Activated naive CD8-positive, alpha-beta T cell treated with anti-CD3 and anti-CD28 coated beads for 36 hours (primary cell): ENCODE measurements around the gene CLCA2. TPM values are rescaled to one million over a fixed set of nuclear protein-coding genes. Genes with fewer than 3 reads are reported as not detected.
A peak's percentile ranks its signal among the peaks of the same experiment; 100 is the strongest.
"Not testable (repeated sequence)": the region's sequence is repeated elsewhere in the genome, so short reads cannot be mapped to it uniquely, and the experiment has no call there.

Experiments
- DNase-seq: peaks from one replicate; pipeline ENCODE4 v3.0.0; 2021
- H3K27ac Mint-ChIP-seq: one replicate; pipeline ENCODE4 v1.8.0; 2022; ENCODE audit warnings: mild to moderate bottlenecking, moderate library complexity, mixed read lengths
- H3K27me3 Mint-ChIP-seq: one replicate; pipeline ENCODE4 v1.8.0; 2022; ENCODE audit warnings: mild to moderate bottlenecking, mixed read lengths
- H3K36me3 Mint-ChIP-seq: one replicate; pipeline ENCODE4 v1.8.0; 2021; ENCODE audit warnings: mild to moderate bottlenecking, mixed read lengths
- H3K4me1 Mint-ChIP-seq: one replicate; pipeline ENCODE4 v1.8.0; 2021; ENCODE audit warnings: mixed read lengths
- H3K4me3 Mint-ChIP-seq: one replicate; pipeline ENCODE4 v1.8.0; 2022; ENCODE audit warnings: mild to moderate bottlenecking, moderate library complexity, mixed read lengths
- H3K9me3 Mint-ChIP-seq: one replicate; pipeline ENCODE4 v1.8.0; 2022; ENCODE audit warnings: mixed read lengths
- total RNA-seq, 2 experiments: library from RNA; stranded (reverse); gene quantifications; one replicate each; pipeline ENCODE4 v1.2.3, GENCODE V29; 2021

Gene CLCA2
- total RNA-seq, 2 experiments from 2014 or later, result not detected

DNA sequence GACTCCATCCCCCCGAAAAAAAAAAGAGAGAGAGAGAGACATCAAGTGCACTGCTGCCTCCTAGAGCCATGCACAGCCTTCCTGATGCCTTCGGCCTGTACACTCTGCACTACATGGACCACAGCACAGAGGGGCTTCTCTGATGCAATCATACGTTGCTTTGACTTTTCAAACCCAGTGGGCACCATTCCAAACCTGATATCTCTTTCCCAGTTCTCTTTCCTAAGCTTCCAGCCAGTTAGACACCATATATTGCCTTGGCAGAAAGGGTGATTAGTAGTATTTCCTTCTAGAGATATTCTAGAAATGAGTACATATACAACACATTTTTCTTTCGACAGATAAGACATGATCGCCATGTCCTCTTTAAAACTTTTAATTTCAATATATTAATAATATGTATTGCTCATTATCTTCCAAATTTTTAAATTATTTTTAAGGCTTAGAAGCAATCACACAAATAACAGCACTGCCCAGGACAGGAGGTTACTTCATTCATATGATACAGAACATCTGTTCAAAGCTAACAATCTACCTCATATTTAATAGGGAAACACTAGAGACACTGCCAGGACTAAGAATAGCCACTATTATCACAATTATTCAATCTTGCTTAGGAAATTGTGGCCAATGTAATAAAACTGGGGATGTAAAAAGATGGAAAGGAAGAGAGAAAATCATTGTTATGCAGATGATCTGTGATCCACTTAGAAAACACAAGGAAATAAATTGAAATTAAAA is 54.6 kb downstream of the CLCA2 start:
- Mint-ChIP-seq H3K4me3 (no peak overlapping the region), H3K27ac (no peak overlapping the region), H3K4me1 (no peaks in the 10 kb centered on the region), H3K36me3 (no peaks in the 10 kb centered on the region), H3K9me3 (no peaks in the 10 kb centered on the region), H3K27me3 (peaks cover under 1% of the 10 kb centered on the region)
- DNase-seq, result no peak

DNA sequence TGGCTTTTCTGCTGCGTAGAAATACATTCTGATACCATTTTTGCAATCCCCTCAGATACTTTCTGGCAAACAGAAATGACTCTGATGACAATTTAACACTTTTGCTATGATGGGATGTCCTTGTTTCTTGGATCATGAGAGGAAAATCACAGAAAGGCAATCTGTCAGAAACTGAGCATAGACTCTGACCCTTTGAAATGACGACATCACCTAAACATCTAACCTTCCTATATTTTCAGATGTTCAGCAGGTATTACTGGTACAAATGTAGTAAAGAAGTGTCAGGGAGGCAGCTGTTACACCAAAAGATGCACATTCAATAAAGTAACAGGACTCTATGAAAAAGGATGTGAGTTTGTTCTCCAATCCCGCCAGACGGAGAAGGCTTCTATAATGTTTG is 58.0 kb downstream of the CLCA2 start:
- Mint-ChIP-seq H3K27ac (no peak overlapping the region), H3K27me3 (no peaks in the 10 kb centered on the region), H3K4me1 (no peaks in the 10 kb centered on the region), H3K4me3 (no peak overlapping the region), H3K9me3 (no peaks in the 10 kb centered on the region), H3K36me3 (no peaks in the 10 kb centered on the region)
- DNase-seq, result no peak

DNA sequence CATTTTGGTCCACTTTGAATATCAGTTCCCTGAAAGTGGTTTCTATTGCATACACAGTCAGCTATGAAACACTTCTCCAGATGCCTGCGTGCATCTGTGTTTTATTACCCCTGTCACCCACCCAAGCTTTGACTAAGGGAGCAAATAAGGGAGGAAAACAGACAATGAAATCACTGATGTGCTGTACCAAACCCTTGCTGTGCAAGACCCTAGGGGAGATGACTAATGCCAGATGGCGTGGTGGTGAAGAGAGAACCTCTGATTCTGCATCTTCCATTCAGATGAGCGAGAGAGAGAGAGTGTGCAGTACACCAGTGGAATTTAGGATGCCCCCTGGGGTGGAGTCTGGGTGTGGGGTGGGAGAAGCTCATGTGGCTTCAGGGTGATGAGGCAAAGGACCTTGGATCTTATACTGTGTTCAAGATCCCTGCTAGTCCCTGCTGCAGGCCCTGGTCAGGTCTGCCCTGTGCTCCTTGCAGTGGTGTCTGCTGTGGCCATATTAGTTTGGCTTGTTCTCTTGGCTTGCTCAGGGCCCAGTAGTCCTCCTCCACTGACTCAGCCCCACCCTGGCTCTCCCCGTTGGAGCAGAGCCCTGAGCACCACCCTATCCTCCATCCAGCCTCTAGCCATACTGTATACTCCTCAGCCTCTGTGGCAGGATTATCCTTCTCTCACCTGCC is 63.3 kb downstream of the CLCA2 start:
- Mint-ChIP-seq H3K9me3 (no peaks in the 10 kb centered on the region), H3K27ac (no peak overlapping the region), H3K4me3 (no peak overlapping the region)

GRCh38 chr1:86487811-86488141 is 63.8 kb downstream of the CLCA2 start:
- DNase-seq, result no peak
- Mint-ChIP-seq H3K9me3 (no peaks in the 10 kb centered on the region), H3K36me3 (no peaks in the 10 kb centered on the region), H3K4me3 (no peak overlapping the region), H3K27ac (no peak overlapping the region), H3K4me1 (no peaks in the 10 kb centered on the region), H3K27me3 (no peaks in the 10 kb centered on the region)

More for the DNA sequence above, 63.3 kb downstream of the CLCA2 start:
- DNase-seq, result no peak
- H3K36me3 Mint-ChIP-seq, result no peaks in the 10 kb centered on the region
- H3K27me3 Mint-ChIP-seq, result no peaks in the 10 kb centered on the region
- H3K4me1 Mint-ChIP-seq, result no peaks in the 10 kb centered on the region

DNA sequence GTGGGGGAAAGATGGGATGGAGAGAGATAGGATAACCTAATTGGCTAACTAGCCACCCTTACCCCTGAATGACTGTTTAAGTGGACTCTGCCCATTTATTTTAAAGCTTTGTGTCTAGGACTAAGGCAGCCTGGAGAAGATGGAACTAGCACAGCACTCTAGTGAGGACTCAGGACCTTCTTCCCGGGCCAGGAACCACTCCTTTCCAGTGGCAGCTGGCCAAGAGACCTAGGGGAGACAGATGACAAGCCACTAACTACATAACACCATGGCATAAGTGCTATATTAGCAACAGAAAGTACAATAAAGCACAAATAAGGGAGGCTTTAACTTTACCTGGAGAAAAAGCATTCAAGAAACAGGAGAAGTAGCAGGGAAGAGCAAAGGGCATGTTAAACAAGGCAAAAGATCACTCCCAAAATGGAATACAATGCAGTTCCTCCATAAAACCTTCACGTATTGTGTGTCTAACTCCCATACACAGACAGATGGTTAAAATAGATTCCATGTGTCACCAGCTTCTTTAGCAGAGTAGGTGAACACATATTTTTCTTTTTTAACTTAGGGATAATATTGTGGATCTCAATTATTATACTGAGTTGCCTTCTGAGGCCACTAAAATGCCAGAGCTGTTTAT is 65.4 kb downstream of the CLCA2 start:
- Mint-ChIP-seq H3K36me3 (no peaks in the 10 kb centered on the region), H3K4me3 (no peak overlapping the region), H3K9me3 (no peaks in the 10 kb centered on the region), H3K27me3 (no peaks in the 10 kb centered on the region), H3K4me1 (no peaks in the 10 kb centered on the region), H3K27ac (no peak overlapping the region)
- DNase-seq, result no peak

DNA sequence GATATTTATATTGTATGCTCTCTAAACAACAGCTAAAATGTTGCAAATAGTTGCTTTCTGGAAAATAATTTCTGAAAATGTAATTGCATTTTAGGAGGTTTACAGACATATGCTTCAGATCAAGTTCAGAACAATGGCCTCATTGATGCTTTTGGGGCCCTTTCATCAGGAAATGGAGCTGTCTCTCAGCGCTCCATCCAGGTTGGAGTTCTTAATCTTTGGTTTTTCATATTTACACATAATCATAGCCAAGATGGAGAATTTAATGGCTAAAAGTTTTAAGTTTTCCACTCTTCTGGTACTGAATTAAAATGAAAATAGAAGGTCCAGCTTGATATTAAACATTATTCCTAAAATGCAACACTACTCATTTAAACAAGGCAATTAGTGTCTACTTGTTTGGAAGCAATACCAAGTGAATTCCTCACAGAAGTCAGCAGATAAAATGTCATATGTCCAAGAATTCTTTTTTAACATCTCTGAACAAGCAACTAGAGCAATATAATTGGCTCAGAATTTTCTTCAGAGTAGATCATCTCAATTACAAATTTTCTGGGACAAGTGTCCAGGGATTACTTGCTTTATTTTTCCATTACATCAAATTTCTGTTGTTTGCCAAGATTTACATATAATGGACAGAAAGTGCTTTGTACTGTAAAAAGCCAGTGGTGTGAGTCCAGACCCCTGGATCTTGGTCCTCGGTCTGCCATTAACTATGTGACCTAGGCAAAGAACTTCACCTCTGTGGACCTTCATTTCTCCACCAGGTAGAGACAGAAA is 67.4 kb downstream of the CLCA2 start:
- Mint-ChIP-seq H3K4me3 (no peak overlapping the region), H3K27ac (no peak overlapping the region), H3K36me3 (no peaks in the 10 kb centered on the region), H3K9me3 (no peaks in the 10 kb centered on the region), H3K27me3 (peaks cover 4% of the 10 kb centered on the region), H3K4me1 (no peaks in the 10 kb centered on the region)
- DNase-seq, result no peak

DNA sequence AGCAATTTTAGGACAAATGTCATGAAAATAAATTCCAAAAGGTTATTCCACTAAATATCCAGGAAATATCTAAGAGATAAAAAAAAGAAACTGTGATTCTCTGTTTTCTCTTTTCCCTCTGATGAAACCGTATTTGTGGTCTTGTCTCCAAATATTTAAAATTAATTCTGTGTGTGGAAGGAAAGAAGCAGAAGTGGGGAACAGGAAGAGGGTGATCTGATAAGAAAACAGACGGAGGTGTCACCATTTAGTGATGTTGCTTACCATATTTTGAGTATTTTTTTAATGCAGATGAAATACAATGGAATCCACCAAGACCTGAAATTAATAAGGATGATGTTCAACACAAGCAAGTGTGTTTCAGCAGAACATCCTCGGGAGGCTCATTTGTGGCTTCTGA is 74.3 kb downstream of the CLCA2 start:
- H3K4me3 Mint-ChIP-seq, result no peak overlapping the region
- H3K36me3 Mint-ChIP-seq, result no peaks in the 10 kb centered on the region
- DNase-seq, result no peak
- H3K4me1 Mint-ChIP-seq, result peaks cover 13% of the 10 kb centered on the region
- no peak overlapping the region for H3K27ac Mint-ChIP-seq
- H3K9me3 Mint-ChIP-seq, result no peaks in the 10 kb centered on the region
- H3K27me3 Mint-ChIP-seq, result peaks cover 19% of the 10 kb centered on the region

DNA sequence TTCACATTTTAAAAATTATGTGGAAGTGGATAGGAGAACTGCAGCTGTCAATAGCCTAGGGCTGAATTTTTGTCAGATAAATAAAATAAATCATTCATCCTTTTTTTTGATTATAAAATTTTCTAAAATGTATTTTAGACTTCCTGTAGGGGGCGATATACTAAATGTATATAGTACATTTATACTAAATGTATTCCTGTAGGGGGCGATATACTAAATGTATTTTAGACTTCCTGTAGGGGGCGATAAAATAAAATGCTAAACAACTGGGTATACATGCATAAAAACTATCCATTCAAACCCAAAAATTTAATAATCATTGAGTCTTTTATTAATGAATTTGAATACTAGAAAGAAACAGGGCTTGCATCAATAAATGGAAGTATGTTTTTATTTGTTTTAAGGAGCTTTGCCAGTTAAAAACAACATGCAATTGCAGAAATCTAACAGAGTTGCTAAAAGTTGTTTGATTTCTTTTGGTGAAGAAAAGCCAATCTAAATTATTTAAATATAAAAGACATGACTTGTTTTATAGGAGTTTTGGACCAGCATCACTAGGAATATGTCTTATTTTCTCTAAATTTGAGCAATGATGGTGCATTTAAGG is 76.1 kb downstream of the CLCA2 start:
- no peaks in the 10 kb centered on the region for H3K9me3 Mint-ChIP-seq
- H3K4me1 Mint-ChIP-seq, result peaks cover 16% of the 10 kb centered on the region
- H3K4me3 Mint-ChIP-seq, result no peak overlapping the region
- no peak overlapping the region for H3K27ac Mint-ChIP-seq
- DNase-seq, result no peak
- no peaks in the 10 kb centered on the region for H3K36me3 Mint-ChIP-seq
- H3K27me3 Mint-ChIP-seq, result peaks cover 24% of the 10 kb centered on the region

DNA sequence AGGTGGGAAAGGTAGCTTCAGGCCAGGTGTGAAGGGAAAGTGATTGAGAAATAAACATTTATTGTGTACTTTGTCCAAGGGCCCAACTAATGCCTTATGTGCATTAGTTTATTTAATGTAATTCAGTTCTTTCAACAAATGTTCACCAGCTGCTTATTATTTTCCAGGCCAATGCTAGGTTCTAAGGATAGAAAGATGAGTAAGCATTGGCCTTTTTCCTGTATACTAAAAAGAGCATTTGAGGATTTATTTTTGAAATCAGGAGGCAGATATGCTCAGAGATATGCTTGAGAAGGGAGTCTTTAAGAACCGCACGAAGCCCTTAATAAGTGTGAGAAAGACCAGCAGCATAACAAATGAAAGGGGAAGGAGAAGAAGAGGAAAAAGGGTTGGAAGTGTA is 76.7 kb downstream of the CLCA2 start:
- H3K27me3 Mint-ChIP-seq, result peaks cover 24% of the 10 kb centered on the region
- H3K4me1 Mint-ChIP-seq, result peaks cover 16% of the 10 kb centered on the region
- no peak overlapping the region for H3K27ac Mint-ChIP-seq
- no peak overlapping the region for H3K4me3 Mint-ChIP-seq
- DNase-seq, result no peak
- no peaks in the 10 kb centered on the region for H3K36me3 Mint-ChIP-seq
- no peaks in the 10 kb centered on the region for H3K9me3 Mint-ChIP-seq

DNA sequence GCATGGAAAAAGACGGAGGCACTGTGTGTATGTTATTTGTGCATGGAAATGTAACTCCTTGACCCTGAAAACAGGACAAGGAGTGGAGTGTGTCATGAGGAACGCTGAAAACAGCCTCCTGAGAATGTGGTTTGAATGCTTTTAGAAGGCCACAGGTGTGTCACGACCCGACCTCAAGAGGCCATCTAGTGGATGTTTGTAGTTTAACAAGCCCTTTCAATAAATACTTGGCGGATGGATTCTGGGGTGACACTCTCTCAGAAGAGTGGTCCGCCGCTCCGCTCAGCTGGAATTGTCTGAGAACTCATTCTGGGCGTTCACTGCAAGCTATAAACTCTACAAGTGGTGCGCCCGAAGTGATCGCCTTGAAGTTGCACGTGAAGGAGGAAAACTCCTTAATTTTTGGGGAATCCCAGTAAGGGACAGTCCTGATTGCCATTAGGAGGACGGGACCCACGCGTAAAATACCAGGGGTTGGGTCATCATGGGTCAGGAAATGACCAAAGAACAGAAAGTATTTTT is 78.2 kb downstream of the CLCA2 start:
- peak; percentile 38 for DNase-seq
- H3K36me3 Mint-ChIP-seq, H3K9me3 Mint-ChIP-seq: not testable (repeated sequence)
- Mint-ChIP-seq H3K4me3 (peak overlapping the region; percentile 85), H3K27me3 (peaks cover 19% of the 10 kb centered on the region), H3K4me1 (peaks cover 16% of the 10 kb centered on the region), H3K27ac (peak overlapping the region; percentile 61)

- Mint-ChIP-seq H3K4me1 (peaks cover 16% of the 10 kb centered on the region), H3K27me3 (peaks cover 16% of the 10 kb centered on the region), H3K36me3 (no peaks in the 10 kb centered on the region), H3K4me3 (peak overlapping the region; percentile 85), H3K27ac (peak overlapping the region; percentile 61), H3K9me3 (no peaks in the 10 kb centered on the region)
- no peak for DNase-seq
These were observed 78.9 kb downstream of the CLCA2 start for GRCh38 chr1:86502721-86503405.

- Mint-ChIP-seq H3K4me1 (peaks cover 16% of the 10 kb centered on the region), H3K36me3 (no peaks in the 10 kb centered on the region), H3K27me3 (peaks cover 14% of the 10 kb centered on the region), H3K4me3 (peak overlapping the region; percentile 85), H3K27ac (no peak overlapping the region), H3K9me3 (no peaks in the 10 kb centered on the region)
- DNase-seq, result no peak
These were observed 79.6 kb downstream of the CLCA2 start for GRCh38 chr1:86503406-86504136.

GRCh38 chr1:86504137-86504479 is 80.1 kb downstream of the CLCA2 start:
- H3K4me1 Mint-ChIP-seq, result peaks cover 16% of the 10 kb centered on the region
- H3K9me3 Mint-ChIP-seq, result no peaks in the 10 kb centered on the region
- no peaks in the 10 kb centered on the region for H3K36me3 Mint-ChIP-seq
- H3K4me3 Mint-ChIP-seq, result peak overlapping the region; percentile 85
- peaks cover 14% of the 10 kb centered on the region for H3K27me3 Mint-ChIP-seq
- H3K27ac Mint-ChIP-seq, result no peak overlapping the region
- DNase-seq, result no peak
